GM12892 (cell line): ENCODE results near the gene JARID2.
A peak's percentile ranks its signal among the peaks of the same experiment; 100 is the strongest.

Source experiments
- DNase-seq: peaks from one replicate; pipeline ENCODE4 v3.0.0; 2011; ENCODE audit not compliant: insufficient read length
- FAIRE-seq: peaks from 2 replicates; lab custom pipeline; 2011; peaks lifted over from hg19 to GRCh38; lab: Jason Lieb, UNC
- POLR2A ChIP-seq: IDR thresholded peaks from 2 replicates; pipeline ENCODE4 v1.6.1; 2011; ENCODE audit warnings: low read depth, low read length, control low read depth
- POLR2AphosphoS5 ChIP-seq: IDR thresholded peaks from 2 replicates; pipeline ENCODE4 v1.6.1; 2011; ENCODE audit warnings: low read depth, low read length, control low read depth
- TAF1 ChIP-seq: IDR thresholded peaks from 2 replicates; pipeline ENCODE4 v1.6.1; 2011; ENCODE audit warnings: low read depth, mild to moderate bottlenecking, control low read depth, low read length, borderline replicate concordance

The JARID2 gene

DNA sequence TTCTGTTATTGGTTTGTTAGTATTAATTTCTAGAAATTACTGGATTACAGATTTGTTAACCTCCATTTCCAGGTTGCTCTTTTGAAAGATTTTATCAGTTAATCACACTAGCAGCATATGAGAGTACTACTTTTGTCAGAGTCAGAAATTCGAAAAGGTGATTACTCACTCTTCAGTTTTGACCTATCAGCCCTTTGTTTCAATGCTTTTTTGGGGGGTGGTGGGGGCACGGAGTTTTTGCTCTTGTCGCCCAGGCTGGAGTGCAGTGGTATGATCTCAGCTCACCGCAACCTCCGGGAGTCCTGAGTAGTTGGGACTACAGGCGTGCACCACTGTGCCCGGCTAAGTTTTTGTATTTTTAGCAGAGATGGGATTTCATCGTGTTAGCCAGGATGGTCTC, 149.2 kb downstream of the JARID2 start:
- FAIRE-seq (no peak), DNase-seq (no peak)
- TF ChIP-seq TAF1, result no peak
- TF ChIP-seq POLR2A, result no peak
- no peak for TF ChIP-seq POLR2AphosphoS5

DNA sequence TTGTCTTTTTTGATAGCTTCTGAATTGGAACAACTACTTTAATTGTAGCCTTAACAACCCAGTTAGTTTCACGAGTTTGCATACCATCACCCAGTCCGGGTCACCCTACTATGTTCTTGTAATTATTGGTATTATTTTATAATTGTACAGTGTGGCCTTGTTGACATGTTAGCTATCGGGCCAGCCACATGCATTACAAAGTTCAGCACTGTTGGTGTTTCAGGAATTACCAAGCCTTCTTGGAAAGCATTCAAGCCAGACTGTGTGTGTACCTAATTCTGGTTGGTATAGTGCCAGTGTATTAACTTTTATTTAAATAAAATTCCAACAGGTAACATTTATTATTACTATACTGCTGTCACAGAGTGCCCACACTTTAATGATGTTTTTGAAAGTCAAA, 150.9 kb downstream of the JARID2 start:
- FAIRE-seq, result no peak

DNA sequence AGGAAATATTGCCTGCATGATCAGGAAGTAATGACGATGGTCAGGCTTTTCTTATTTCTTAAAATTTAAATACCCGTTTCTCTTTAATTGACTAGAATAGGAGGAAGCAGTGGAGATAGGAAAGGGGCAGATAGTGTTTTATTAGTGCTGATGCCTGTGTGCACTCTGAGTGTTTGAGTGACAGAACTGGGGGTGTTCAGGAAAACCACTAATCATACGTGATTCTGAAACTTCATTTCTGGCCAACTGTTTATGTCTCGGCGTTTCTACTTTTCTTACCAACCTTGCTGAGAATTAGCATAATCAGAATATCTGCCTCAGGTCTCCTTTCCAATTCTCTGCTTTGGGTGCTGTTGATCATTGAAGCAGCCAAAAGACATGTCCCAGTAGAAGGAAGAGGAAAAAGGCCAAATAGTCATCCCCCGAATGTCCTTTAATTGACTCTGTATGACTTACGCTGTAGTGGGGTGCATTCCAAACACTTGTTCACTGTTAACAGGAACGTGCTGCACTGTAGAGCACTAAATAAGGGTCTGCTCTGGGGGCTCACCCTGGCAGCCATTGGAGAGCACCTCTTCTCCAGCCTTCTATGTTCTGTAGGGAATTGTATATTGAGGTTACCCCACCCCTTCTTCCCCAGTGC, 152.9 kb downstream of the JARID2 start:
- FAIRE-seq (peak; percentile 87), DNase-seq (peak; percentile 36)

More for the DNA sequence above, 150.9 kb downstream of the JARID2 start:
- no peak for TF ChIP-seq POLR2A
- no peak for TF ChIP-seq TAF1
- no peak for TF ChIP-seq POLR2AphosphoS5
- DNase-seq, result no peak

DNA sequence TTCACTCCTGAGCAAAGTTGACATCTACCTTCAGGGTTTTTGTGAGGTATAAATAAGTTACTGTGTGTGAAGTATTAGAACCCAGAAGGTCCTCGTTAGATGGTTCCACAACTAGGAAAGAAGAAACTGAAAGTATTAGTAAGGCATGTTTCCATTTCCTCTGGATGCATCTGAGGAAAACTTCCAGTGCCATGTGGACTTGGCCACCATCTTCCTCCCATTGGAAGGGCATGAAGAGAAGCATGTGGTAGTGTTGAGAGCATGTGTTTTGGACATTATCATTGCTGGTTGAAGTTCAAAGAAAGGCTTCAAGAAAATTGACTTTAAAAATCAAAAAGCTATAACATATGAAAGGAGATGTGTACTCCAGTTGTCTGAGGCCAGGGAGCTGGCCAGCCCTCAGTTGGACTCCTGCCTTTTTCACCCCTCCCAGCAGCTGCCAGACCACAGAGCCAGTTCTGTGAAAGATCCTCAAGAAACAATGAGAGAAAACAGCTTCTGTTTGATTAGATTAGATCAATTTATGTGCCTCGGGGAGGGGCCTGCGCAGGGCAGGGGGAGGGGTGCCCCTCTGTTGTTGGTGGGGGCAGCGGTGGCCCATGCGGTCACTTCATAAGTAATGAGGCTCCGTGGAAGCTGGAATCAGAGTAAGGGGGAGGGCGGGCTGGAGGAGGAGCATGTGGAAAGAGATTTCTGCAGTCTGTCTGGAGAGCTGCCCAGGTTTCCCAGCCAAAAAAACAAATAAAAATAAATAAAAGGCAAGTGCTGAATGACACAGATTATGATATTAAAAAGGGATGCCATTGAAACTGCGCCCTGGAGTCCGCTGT, 154.0 kb downstream of the JARID2 start:
- DNase-seq (no peak), FAIRE-seq (peak; percentile 9)
- no peak for TF ChIP-seq POLR2A
- TF ChIP-seq TAF1, result no peak
- TF ChIP-seq POLR2AphosphoS5, result no peak

More for the DNA sequence above, 152.9 kb downstream of the JARID2 start:
- TF ChIP-seq POLR2AphosphoS5 (no peak), TAF1 (no peak), POLR2A (no peak)

DNA sequence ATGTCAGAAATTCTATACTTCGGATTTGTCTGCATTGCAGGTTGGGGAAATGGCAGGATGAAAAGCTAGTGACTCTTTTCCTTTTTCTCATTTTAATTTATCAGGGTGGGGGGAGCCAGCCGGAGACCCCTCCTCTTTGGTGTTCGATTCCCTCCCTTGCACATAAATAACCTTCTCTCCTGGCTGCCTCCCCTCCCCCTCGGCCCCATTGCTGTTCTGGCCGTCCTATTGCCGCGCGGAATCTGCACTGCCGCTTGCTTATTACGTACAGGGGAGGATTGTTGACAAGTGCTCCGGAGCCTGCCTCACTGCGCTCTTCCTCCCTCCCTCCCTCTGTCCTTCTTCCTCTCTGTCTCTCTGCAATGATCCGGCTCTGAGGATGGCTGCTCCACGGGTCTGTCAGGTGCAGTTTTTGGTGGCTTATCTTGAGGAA, 154.7 kb downstream of the JARID2 start:
- TF ChIP-seq TAF1 (no peak), POLR2AphosphoS5 (no peak), POLR2A (no peak)
- no peak for DNase-seq
- peak; percentile 78 for FAIRE-seq

DNA sequence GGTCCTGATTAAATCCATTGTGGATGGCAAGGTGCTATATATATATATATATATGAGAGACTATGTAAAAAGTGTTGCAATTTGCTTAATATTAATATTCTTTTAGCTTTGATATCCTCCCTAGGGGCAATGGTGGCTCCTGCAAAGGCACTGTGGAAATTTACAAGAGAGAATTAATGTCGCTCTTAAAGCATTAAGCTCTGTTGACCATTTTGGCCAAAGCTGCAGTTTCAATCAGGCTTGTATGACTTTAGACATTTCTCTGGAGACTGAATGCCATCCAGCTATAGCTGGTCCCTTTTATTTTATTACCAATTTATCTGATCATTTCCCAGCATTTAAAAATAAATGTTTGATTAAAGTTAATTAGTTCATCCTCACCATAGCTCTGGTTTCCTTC, 155.3 kb downstream of the JARID2 start:
- no peak for DNase-seq
- TF ChIP-seq POLR2A, result no peak
- no peak for TF ChIP-seq TAF1
- TF ChIP-seq POLR2AphosphoS5, result no peak
- no peak for FAIRE-seq

DNA sequence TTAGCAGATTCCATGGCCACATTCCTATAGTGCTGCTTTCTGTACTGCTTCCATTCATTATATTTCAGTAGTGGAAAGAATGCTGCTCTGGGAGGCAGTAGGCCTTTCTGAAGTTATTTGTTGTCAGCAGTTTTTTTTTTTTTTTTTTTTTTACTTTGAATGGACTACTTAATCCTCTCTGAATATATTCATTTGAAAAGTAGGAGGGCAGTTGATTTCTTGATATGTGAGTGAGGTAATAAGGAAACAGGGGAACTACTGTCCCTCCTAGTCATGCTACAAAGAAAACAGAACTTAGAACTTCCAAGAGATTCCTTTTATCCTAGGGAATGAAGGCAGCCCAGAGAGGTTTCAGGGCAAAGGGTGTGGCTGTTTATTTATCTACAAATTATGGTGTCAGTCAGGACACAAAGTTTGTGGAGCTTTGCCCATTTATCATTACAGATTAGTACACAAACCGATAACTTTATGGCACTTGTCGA, 155.9 kb downstream of the JARID2 start:
- TF ChIP-seq POLR2AphosphoS5 (no peak), TAF1 (no peak), POLR2A (no peak)
- DNase-seq (no peak), FAIRE-seq (no peak)

DNA sequence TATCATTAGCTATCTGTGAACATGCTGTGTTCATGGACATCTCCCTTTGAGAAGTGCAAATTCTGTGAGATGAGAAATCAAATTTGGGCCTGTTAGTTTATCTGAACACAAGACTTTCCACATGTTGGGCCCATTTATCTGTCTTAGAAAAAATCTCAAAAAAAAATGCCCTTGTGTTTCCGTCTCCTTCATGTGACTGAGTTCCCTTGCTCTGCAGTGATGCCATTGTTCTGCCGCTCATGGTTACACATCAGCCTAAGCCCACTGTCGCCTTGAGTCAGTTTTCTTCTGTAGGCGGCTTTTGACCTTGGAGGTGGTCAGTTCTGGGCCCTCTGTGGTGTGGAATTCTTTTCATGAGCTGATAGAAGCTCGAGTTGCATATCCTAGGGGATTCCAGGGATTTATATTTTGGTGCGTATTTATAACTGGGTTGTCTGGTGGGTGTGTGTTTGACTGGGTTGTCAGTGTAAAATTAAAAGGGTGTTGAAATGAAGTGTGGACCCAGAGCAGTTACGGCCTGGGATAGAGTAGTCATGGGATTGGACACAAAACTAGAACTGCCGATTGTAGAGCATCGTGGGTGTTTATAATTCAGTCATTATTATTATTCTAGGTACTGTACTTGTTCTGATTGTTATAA, 156.7 kb downstream of the JARID2 start:
- FAIRE-seq (no peak), DNase-seq (no peak)
- TF ChIP-seq POLR2A, result no peak
- no peak for TF ChIP-seq POLR2AphosphoS5
- TF ChIP-seq TAF1, result no peak

DNA sequence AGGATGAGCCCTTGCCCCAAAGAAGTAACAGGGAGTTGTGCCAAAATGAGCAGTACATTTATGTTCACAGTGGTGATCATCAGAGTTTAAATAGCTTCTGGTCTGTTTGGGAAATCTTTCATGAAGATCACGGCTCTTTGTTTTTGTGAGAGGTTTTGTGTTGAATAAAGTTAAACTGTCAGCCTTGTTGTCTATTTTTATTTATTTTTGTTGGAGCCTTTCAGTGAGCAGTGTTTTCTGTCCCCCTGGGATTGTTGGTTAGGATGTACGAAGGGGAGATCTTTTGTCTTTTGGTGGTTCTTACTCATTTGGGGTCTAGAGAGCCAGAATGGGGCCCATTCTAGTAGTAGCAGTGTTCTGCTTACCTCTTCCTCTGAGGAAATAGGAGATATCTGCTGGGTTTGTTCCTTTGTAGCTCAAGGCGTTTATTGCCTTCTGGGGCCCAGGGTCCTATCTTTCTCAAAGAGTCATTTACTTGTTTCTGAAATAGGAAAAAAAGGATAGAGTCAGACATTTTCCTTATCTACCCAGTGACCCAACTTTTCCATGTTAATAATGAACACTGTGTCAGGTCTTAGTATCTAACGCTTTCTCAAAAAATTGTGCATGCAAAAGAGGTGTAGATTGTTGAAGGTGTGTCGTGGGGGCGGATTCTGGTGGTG, 157.4 kb downstream of the JARID2 start:
- DNase-seq, result no peak
- FAIRE-seq, result no peak
- TF ChIP-seq POLR2A, result no peak
- TF ChIP-seq POLR2AphosphoS5, result no peak
- TF ChIP-seq TAF1, result no peak

DNA sequence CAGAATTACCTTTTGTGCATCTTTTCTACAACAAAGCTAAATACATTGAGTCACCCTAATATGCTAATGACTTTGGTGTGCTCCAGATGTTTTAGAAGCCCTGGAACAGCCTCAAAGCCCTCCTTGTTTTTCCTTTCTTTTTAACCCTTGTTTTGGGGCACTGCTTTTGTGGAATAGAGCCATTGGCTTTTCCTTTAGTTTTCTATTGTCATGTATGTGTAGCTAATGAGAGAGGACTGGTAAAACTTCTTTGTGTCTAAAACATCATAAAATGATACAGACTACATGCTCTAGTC, 158.8 kb downstream of the JARID2 start:
- no peak for TF ChIP-seq TAF1
- no peak for TF ChIP-seq POLR2A
- TF ChIP-seq POLR2AphosphoS5, result no peak
- DNase-seq (no peak), FAIRE-seq (no peak)
